GM12878 (cell line): ENCODE results near the gene FOXO1.

Experiments used
- BCLAF1 ChIP-seq: fragments of 450-650 bp; IDR thresholded peaks from 2 replicates; pipeline ENCODE4 v1.6.1; 2017; ENCODE audit warnings: antibody characterized with exemption, mild to moderate bottlenecking, moderate library complexity
- CTCF ChIP-seq, 3 experiments: IDR thresholded peaks in 2 of 3; conservative IDR thresholded peaks in 1 of 3; 2 replicates each; pipeline ENCODE4 v1.5.1; 2011; ENCODE audit warnings: low read depth in 3 of 3, low read length in 3 of 3, mild to moderate bottlenecking in 3 of 3, control low read depth in 2 of 3, moderate library complexity in 2 of 3, inconsistent platforms in 1 of 3, mixed read lengths in 1 of 3; ENCODE audit not compliant: control insufficient read depth in 2 of 3, insufficient read depth in 1 of 3; ENCODE audit errors: extremely low read depth in 1 of 3
- CUX1 ChIP-seq: IDR thresholded peaks from 2 replicates; pipeline ENCODE4 v1.6.1; 2012; ENCODE audit warnings: improper control_type of control experiment, low read depth, low read length; ENCODE audit not compliant: insufficient replicate concordance
- EZH2 ChIP-seq: IDR thresholded peaks from 2 replicates; pipeline ENCODE4 v1.6.1; 2012; ENCODE audit warnings: low read depth, mild to moderate bottlenecking, control low read depth, inconsistent platforms, low read length, borderline replicate concordance; ENCODE audit not compliant: control insufficient read depth
- KDM1A ChIP-seq: fragments of 200-600 bp; sonication (generic); IDR thresholded peaks from 2 replicates; pipeline ENCODE4 v1.6.1; 2016; ENCODE audit warnings: borderline replicate concordance
- LARP7 ChIP-seq: fragments of 450-650 bp; IDR thresholded peaks from 2 replicates; pipeline ENCODE4 v1.6.1; 2017; ENCODE audit warnings: mild to moderate bottlenecking
- MTA2 ChIP-seq: fragments of 450-650 bp; IDR thresholded peaks from 2 replicates; pipeline ENCODE4 v1.6.1; 2016; ENCODE audit warnings: low read depth, mild to moderate bottlenecking, moderate library complexity
- NRF1 ChIP-seq: conservative IDR thresholded peaks from 2 replicates; pipeline ENCODE4 v1.6.1; 2011; ENCODE audit warnings: mild to moderate bottlenecking, low read depth, low read length, improper control_type of control experiment
- POLR2AphosphoS2 ChIP-seq: IDR thresholded peaks from 2 replicates; pipeline ENCODE4 v1.6.1; 2011; ENCODE audit warnings: low read depth, mild to moderate bottlenecking, low read length, improper control_type of control experiment, moderate library complexity
- POLR2AphosphoS5 ChIP-seq: IDR thresholded peaks from 2 replicates; pipeline ENCODE4 v1.6.1; 2011; ENCODE audit warnings: mild to moderate bottlenecking, low read length, inconsistent platforms
- REST ChIP-seq: IDR thresholded peaks from 2 replicates; pipeline ENCODE4 v1.6.1; 2012; ENCODE audit warnings: mild to moderate bottlenecking, low read depth, low read length
- TAF1 ChIP-seq: IDR thresholded peaks from 2 replicates; pipeline ENCODE4 v1.6.1; 2011; ENCODE audit warnings: mild to moderate bottlenecking, low read depth, low read length, borderline replicate concordance
- ZBTB33 ChIP-seq: fragments of 450-650 bp; IDR thresholded peaks from 2 replicates; pipeline ENCODE4 v1.6.1; 2017; ENCODE audit warnings: mild to moderate bottlenecking
- ZNF274 ChIP-seq: IDR thresholded peaks from one replicate; pipeline ENCODE4 v1.8.0; 2011; ENCODE audit not compliant: insufficient read length, insufficient read depth

- TF ChIP-seq ZNF274 (no peak), CTCF (IDR thresholded peaks at IDR 0.05 in 2 of 3, conservative IDR thresholded peaks at IDR 0.05 in 1 of 3; ENCODE audit: control insufficient read depth in 2 of 3, extremely low read depth in 1 of 3, insufficient read depth in 1 of 3, low read depth in 3 of 3, low read length in 3 of 3) (no peak), LARP7 (no peak), EZH2 (no peak), POLR2AphosphoS5 (no peak), TAF1 (no peak), KDM1A (no peak), POLR2AphosphoS2 (no peak), BCLAF1 (no peak), ZBTB33 (no peak), MTA2 (no peak), NRF1 (no peak), REST (no peak), CUX1 (no peak)
Observed at GRCh38 chr13:40552895-40553294, 113.5 kb downstream of the FOXO1 start.
